HEK293 (cell line): Measurements from ENCODE around the gene PRSS53.

Experiments
- CTCF ChIA-PET: fragments of 350-600 bp; formaldehyde crosslinking; extraction: SDS; loops from one replicate; lab custom pipeline; 2021; ENCODE audit warnings: antibody characterized with exemption; lab: Yijun Ruan, JAX
- POLR2A ChIA-PET: fragments of 300-600 bp; formaldehyde crosslinking; extraction: SDS; loops from one replicate; lab custom pipeline; 2020; ENCODE audit warnings: antibody characterized with exemption, inconsistent platforms; lab: Yijun Ruan, JAX
- H3K27ac ChIP-seq: fragments of 200-500 bp; sonication (Bioruptor generic); 2 replicates; pipeline ENCODE4 v1.5.1; 2014; ENCODE audit warnings: low read depth, low read length, control low read depth, inconsistent platforms; ENCODE audit errors: extremely low read depth
- H3K36me3 ChIP-seq, 2 experiments: fragments of 200-500 bp in 1 of 2; sonication (Bioruptor generic) in 1 of 2; 1 replicate in 1 of 2; 2 replicates in 1 of 2; pipeline ENCODE4 v1.5.1; 2014 to 2017; ENCODE audit warnings: inconsistent platforms in 2 of 2, low read length in 2 of 2; ENCODE audit not compliant: control insufficient read depth in 2 of 2, insufficient read depth in 1 of 2
- H3K4me1 ChIP-seq: fragments of 200-500 bp; sonication (Bioruptor generic); 2 replicates; pipeline ENCODE4 v1.5.1; 2014; ENCODE audit warnings: mild to moderate bottlenecking, low read length, inconsistent platforms; ENCODE audit not compliant: control insufficient read depth, insufficient read depth
- H3K4me3 ChIP-seq: 2 replicates; pipeline ENCODE4 v1.5.1; 2011; ENCODE audit warnings: low read depth, mild to moderate bottlenecking, control low read depth, low read length, moderate library complexity
- H3K9me3 ChIP-seq: fragments of 200-500 bp; sonication (Bioruptor generic); 2 replicates; pipeline ENCODE4 v1.5.1; 2014; ENCODE audit warnings: low read depth, low read length, inconsistent platforms; ENCODE audit not compliant: control insufficient read depth, insufficient read depth
- AEBP2 ChIP-seq: fragments of 450-650 bp; formaldehyde crosslinking; IDR thresholded peaks from 2 replicates; pipeline ENCODE4 v1.5.1; 2016; ENCODE audit warnings: missing biosample characterization, missing genetic modification characterization, borderline replicate concordance
- GLI2 ChIP-seq: fragments of 450-650 bp; formaldehyde crosslinking; IDR thresholded peaks from 2 replicates; pipeline ENCODE4; 2017; ENCODE audit warnings: missing biosample characterization, missing genetic modification characterization, low read depth, borderline replicate concordance
- GLI4 ChIP-seq: fragments of 450-650 bp; formaldehyde crosslinking; IDR thresholded peaks from 2 replicates; pipeline ENCODE4 v1.5.1; 2016; ENCODE audit warnings: missing biosample characterization, missing genetic modification characterization
- GLIS1 ChIP-seq: fragments of 450-650 bp; formaldehyde crosslinking; IDR thresholded peaks from 2 replicates; pipeline ENCODE4 v1.5.1; 2016; ENCODE audit warnings: missing biosample characterization, missing genetic modification characterization
- HOXA7 ChIP-seq: sonication (generic); formaldehyde crosslinking; IDR thresholded peaks from 2 replicates; pipeline ENCODE4 v1.8.1; 2022; ENCODE audit warnings: missing genetic modification reagents, borderline replicate concordance
- KLF16 ChIP-seq: fragments of 450-650 bp; formaldehyde crosslinking; IDR thresholded peaks from 2 replicates; pipeline ENCODE4 v1.5.1; 2017; ENCODE audit warnings: missing biosample characterization, missing genetic modification characterization
- KLF9 ChIP-seq: fragments of 450-650 bp; formaldehyde crosslinking; IDR thresholded peaks from 2 replicates; pipeline ENCODE4 v1.5.1; 2016; ENCODE audit warnings: missing biosample characterization, missing genetic modification characterization, low read depth
- PRDM1 ChIP-seq: fragments of 450-650 bp; formaldehyde crosslinking; IDR thresholded peaks from 2 replicates; pipeline ENCODE4; 2016; ENCODE audit warnings: missing biosample characterization, missing genetic modification characterization
- SP7 ChIP-seq: fragments of 450-650 bp; formaldehyde crosslinking; IDR thresholded peaks from 2 replicates; pipeline ENCODE4 v1.5.1; 2016; ENCODE audit warnings: missing biosample characterization, missing genetic modification characterization
- ZBTB20 ChIP-seq: fragments of 450-650 bp; formaldehyde crosslinking; IDR thresholded peaks from 2 replicates; pipeline ENCODE4 v1.5.1; 2016; ENCODE audit warnings: missing biosample characterization, missing genetic modification characterization
- ZBTB7A ChIP-seq: fragments of 450-650 bp; formaldehyde crosslinking; IDR thresholded peaks from 2 replicates; pipeline ENCODE4 v1.5.1; 2016; ENCODE audit warnings: low read depth, missing biosample characterization, missing genetic modification characterization
- ZNF114 ChIP-seq: fragments of 450-650 bp; formaldehyde crosslinking; IDR thresholded peaks from 2 replicates; pipeline ENCODE4 v1.5.0; 2017; ENCODE audit warnings: missing biosample characterization, missing genetic modification characterization
- ZNF138 ChIP-seq: fragments of 450-650 bp; formaldehyde crosslinking; IDR thresholded peaks from 2 replicates; pipeline ENCODE4 v1.5.1; 2016; ENCODE audit warnings: missing biosample characterization, missing genetic modification characterization, borderline replicate concordance
- ZNF157 ChIP-seq: fragments of 450-650 bp; formaldehyde crosslinking; IDR thresholded peaks from 2 replicates; pipeline ENCODE4 v1.5.1; 2016; ENCODE audit warnings: missing biosample characterization, missing genetic modification characterization
- ZNF174 ChIP-seq: fragments of 450-650 bp; formaldehyde crosslinking; IDR thresholded peaks from 2 replicates; pipeline ENCODE4 v1.5.0; 2017; ENCODE audit warnings: missing biosample characterization, mild to moderate bottlenecking, missing genetic modification characterization
- ZNF23 ChIP-seq: fragments of 450-650 bp; formaldehyde crosslinking; IDR thresholded peaks from 2 replicates; pipeline ENCODE4 v1.5.1; 2016; ENCODE audit warnings: missing biosample characterization, missing genetic modification characterization, borderline replicate concordance
- ZNF335 ChIP-seq: fragments of 450-650 bp; formaldehyde crosslinking; conservative IDR thresholded peaks from 2 replicates; pipeline ENCODE4 v1.5.1; 2016; ENCODE audit warnings: missing biosample characterization, missing genetic modification characterization
- ZNF366 ChIP-seq: fragments of 450-650 bp; formaldehyde crosslinking; conservative IDR thresholded peaks from 2 replicates; pipeline ENCODE4 v1.5.1; 2016; ENCODE audit warnings: missing biosample characterization, missing genetic modification characterization
- ZNF394 ChIP-seq: fragments of 450-650 bp; formaldehyde crosslinking; IDR thresholded peaks from 2 replicates; pipeline ENCODE4 v1.5.1; 2016; ENCODE audit warnings: missing biosample characterization, missing genetic modification characterization, mild to moderate bottlenecking, moderate library complexity, borderline replicate concordance
- ZNF514 ChIP-seq: fragments of 450-650 bp; formaldehyde crosslinking; IDR thresholded peaks from 2 replicates; pipeline ENCODE4 v1.5.1; 2016; ENCODE audit warnings: missing biosample characterization, missing genetic modification characterization
- ZNF521 ChIP-seq: fragments of 450-650 bp; formaldehyde crosslinking; IDR thresholded peaks from 2 replicates; pipeline ENCODE4 v1.5.1; 2017; ENCODE audit warnings: missing biosample characterization, mild to moderate bottlenecking, missing genetic modification characterization
- ZNF623 ChIP-seq: fragments of 450-650 bp; formaldehyde crosslinking; IDR thresholded peaks from 2 replicates; pipeline ENCODE4 v1.5.1; 2016; ENCODE audit warnings: missing biosample characterization, missing genetic modification characterization
- ZNF629 ChIP-seq: fragments of 450-650 bp; formaldehyde crosslinking; IDR thresholded peaks from 2 replicates; pipeline ENCODE4 v1.5.1; 2017; ENCODE audit warnings: missing biosample characterization, missing genetic modification characterization
- ZNF707 ChIP-seq: fragments of 450-650 bp; formaldehyde crosslinking; IDR thresholded peaks from 2 replicates; pipeline ENCODE4 v1.5.1; 2016; ENCODE audit warnings: missing biosample characterization, missing genetic modification characterization
- ZNF76 ChIP-seq: fragments of 450-650 bp; formaldehyde crosslinking; IDR thresholded peaks from 2 replicates; pipeline ENCODE4; 2016; ENCODE audit warnings: low read depth, missing biosample characterization, missing genetic modification characterization, borderline replicate concordance
- ZSCAN5A ChIP-seq: fragments of 450-650 bp; formaldehyde crosslinking; IDR thresholded peaks from 2 replicates; pipeline ENCODE4 v1.5.1; 2016; ENCODE audit warnings: missing biosample characterization, missing genetic modification characterization
- TF ChIP-seq, protein P1 (sequence below): fragments of 450-650 bp; formaldehyde crosslinking; IDR thresholded peaks from 2 replicates; pipeline ENCODE4 v1.5.1; 2016; ENCODE audit warnings: missing biosample characterization, missing genetic modification characterization, low read depth
- TF ChIP-seq, protein P2 (sequence below): fragments of 450-650 bp; formaldehyde crosslinking; IDR thresholded peaks from 2 replicates; pipeline ENCODE4 v1.5.1; 2016; ENCODE audit warnings: missing biosample characterization, missing genetic modification characterization
- TF ChIP-seq, protein P3 (sequence below): sonication (generic); formaldehyde crosslinking; IDR thresholded peaks from 2 replicates; pipeline ENCODE4 v1.8.1; 2022; ENCODE audit warnings: mild to moderate bottlenecking, moderate library complexity, missing genetic modification reagents

PRSS53 gene

DNA sequence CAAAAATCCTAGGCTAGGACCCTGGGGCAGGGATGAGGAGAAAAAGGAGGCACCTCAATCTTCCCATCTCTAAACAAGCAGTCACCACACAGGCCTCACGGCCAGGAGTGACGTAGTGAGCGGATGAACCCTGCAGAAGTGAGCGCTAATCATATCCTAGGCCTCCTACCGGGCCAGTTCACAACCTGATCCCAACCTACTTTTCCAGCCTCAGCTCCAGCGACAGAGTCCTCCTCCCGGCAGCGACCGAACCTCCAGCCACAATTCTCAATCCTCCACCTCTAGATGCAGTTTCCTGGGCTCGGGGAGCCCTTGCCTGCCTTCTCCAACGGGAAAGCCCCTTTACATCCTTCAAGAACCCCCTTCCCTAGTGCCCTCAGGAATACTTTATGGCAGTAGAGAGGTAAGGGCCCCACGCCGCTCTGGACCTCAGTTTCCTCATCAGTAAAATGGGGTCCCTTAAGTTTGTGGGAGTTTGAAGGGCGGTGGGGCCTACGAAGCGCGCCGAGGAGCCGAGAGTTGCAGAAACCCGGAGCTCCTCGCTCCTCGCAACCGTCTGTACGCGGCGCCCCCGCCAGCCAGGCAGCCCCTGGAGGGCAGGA lies 16.1 kb downstream of the PRSS53 start (continued):
- 0 out of 2 replicates have a peak, but pooled peaks have one; percentile 50 for TF ChIP-seq ZBTB7A (tag by site-specific recombination)
- no peak for TF ChIP-seq ZNF114 (tag by site-specific recombination)
- TF ChIP-seq AEBP2 (tag by site-specific recombination): no peak
- TF ChIP-seq KLF9 (tag by site-specific recombination): no peak
- no peak for TF ChIP-seq ZNF707 (tag by site-specific recombination)
- no peak for TF ChIP-seq ZSCAN5A (tag by site-specific recombination)
- TF ChIP-seq ZNF623: peak; percentile 8; the same call in 1 of the 2 replicates
- TF ChIP-seq ZBTB20: peak; percentile 95
- no peak for TF ChIP-seq KLF16
- TF ChIP-seq ZNF335: peak; percentile 45
- no peak for TF ChIP-seq ZNF174 (tag by site-specific recombination)
- TF ChIP-seq ZNF521 (tag by site-specific recombination): no peak
- TF ChIP-seq, protein P1, sequence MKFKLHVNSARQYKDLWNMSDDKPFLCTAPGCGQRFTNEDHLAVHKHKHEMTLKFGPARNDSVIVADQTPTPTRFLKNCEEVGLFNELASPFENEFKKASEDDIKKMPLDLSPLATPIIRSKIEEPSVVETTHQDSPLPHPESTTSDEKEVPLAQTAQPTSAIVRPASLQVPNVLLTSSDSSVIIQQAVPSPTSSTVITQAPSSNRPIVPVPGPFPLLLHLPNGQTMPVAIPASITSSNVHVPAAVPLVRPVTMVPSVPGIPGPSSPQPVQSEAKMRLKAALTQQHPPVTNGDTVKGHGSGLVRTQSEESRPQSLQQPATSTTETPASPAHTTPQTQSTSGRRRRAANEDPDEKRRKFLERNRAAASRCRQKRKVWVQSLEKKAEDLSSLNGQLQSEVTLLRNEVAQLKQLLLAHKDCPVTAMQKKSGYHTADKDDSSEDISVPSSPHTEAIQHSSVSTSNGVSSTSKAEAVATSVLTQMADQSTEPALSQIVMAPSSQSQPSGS (tag by site-specific recombination): peak; percentile 29; the same call in 1 of the 2 replicates
- TF ChIP-seq ZNF138 (tag by site-specific recombination): no peak

DNA sequence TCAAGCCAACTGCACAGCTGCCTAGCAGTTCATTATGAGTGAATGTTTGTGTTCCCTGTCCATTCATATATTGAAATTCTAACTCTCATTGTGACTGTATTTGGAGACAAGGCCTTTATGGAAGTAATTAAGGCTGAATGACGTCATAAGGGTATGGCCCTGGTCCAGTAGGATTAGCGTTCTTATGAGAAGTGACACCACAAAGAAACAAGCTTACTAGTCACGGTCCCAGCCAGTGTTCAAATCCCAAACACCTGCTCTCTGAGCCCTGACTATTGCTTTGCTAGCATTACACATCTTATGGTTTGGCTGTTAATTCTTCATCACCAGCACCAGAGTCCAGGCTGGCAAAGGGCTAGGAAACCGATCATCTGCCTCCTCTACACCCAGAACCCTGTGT lies 16.9 kb downstream of the PRSS53 start:
- CTCF ChIA-PET: interaction anchor here (0.6 to 2.8 kb wide), 3 partner anchors 22 to 86 kb away, joined by 3 to 12 read pairs (median 3); partner anchors contain the start of gene HSD3B7
- POLR2A ChIA-PET: interaction anchor here (3.9 kb wide), 1 partner anchor 46 kb away, joined by 52 read pairs; the partner anchor contains the start of gene KAT8
- Histone ChIP-seq H3K27ac (peak overlapping the region; percentile 83; the same call in 1 of the 2 replicates), H3K36me3 (peaks cover 0 to 13% of the 10 kb centered on the region in 2 experiments; a peak in 1 of 3 replicates), H3K4me1 (no peaks in the 10 kb centered on the region), H3K4me3 (peak overlapping the region; percentile 93), H3K9me3 (no peaks in the 10 kb centered on the region)
- no peak for TF ChIP-seq GLI4
- TF ChIP-seq, protein P2, sequence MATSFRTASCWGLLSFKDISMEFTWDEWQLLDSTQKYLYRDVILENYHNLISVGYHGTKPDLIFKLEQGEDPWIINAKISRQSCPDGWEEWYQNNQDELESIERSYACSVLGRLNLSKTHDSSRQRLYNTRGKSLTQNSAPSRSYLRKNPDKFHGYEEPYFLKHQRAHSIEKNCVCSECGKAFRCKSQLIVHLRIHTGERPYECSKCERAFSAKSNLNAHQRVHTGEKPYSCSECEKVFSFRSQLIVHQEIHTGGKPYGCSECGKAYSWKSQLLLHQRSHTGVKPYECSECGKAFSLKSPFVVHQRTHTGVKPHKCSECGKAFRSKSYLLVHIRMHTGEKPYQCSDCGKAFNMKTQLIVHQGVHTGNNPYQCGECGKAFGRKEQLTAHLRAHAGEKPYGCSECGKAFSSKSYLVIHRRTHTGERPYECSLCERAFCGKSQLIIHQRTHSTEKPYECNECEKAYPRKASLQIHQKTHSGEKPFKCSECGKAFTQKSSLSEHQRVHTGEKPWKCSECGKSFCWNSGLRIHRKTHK: no peak
- no peak for TF ChIP-seq HOXA7
- no peak for TF ChIP-seq ZNF514
- no peak for TF ChIP-seq PRDM1 (tag by site-specific recombination)
- TF ChIP-seq ZNF157: no peak
- no peak for TF ChIP-seq GLIS1 (tag by site-specific recombination)
- TF ChIP-seq, protein P1 (tag by site-specific recombination): peak; percentile 83
- peak; percentile 28; the same call in 1 of the 2 replicates for TF ChIP-seq ZNF76 (tag by site-specific recombination)
- peak; percentile 43 for TF ChIP-seq ZNF366 (tag by site-specific recombination)
- peak; percentile 33 for TF ChIP-seq SP7 (tag by site-specific recombination)
- TF ChIP-seq, protein P3, sequence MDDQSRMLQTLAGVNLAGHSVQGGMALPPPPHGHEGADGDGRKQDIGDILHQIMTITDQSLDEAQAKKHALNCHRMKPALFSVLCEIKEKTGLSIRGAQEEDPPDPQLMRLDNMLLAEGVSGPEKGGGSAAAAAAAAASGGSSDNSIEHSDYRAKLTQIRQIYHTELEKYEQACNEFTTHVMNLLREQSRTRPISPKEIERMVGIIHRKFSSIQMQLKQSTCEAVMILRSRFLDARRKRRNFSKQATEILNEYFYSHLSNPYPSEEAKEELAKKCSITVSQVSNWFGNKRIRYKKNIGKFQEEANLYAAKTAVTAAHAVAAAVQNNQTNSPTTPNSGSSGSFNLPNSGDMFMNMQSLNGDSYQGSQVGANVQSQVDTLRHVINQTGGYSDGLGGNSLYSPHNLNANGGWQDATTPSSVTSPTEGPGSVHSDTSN: no peak
- TF ChIP-seq ZNF394 (tag by site-specific recombination): peak; percentile 53; the same call in 1 of the 2 replicates
- no peak for TF ChIP-seq ZNF23
- TF ChIP-seq GLI2: no peak
- TF ChIP-seq ZNF629: peak; percentile 97
